ENCODE results near the gene RIBC2. TPM values are rescaled to one million over a fixed set of nuclear protein-coding genes. Genes with fewer than 3 reads are reported as not detected.

RIBC2 gene
- polyA plus RNA-seq, 1 of the 3 experiments (the other 2 are of a cell fraction), result not detected

GRCh38 chr22:45389546-45389945 lies 23.9 kb upstream of the RIBC2 start:
- ChIA-PET POLR2A (no interaction called here), CTCF (interaction anchor here (1.3 to 1.5 kb wide), 2 partner anchors 13 to 78 kb away, joined by 3 to 7 read pairs; no protein-coding TSS in a partner anchor)
- Histone ChIP-seq H4K20me1 (ENCODE audit: insufficient read depth) (no peaks in the 10 kb centered on the region), H3K9ac (no peak overlapping the region), H3K9me3 (no peaks in the 10 kb centered on the region), H3K4me3 (ENCODE audit: low read depth in 2 of 2, low read length in 1 of 2) (no peak overlapping the region), H3K79me2 (ENCODE audit: insufficient read depth) (no peaks in the 10 kb centered on the region), H3K4me1 (ENCODE audit: control insufficient read depth in 1 of 2, insufficient read depth in 2 of 2, low read depth in 1 of 2, low read length in 1 of 2) (no peaks in the 10 kb centered on the region), H2AFZ (ENCODE audit: low read depth) (0 out of 2 replicates have a peak overlapping the region, but pooled peaks have one; percentile 22), H3K9me2 (0 out of 2 replicates have a peak, but pooled peaks cover 3% of the 10 kb centered on the region), H3K36me3 (replicated peaks in 1 of 2; ENCODE audit: control insufficient read depth in 1 of 2, insufficient read depth in 2 of 2, low read length in 1 of 2) (no peaks in the 10 kb centered on the region), H3F3A (replicated peaks; ENCODE audit: insufficient read depth) (no peaks in the 10 kb centered on the region), H3K27ac (ENCODE audit: low read depth in 2 of 2, low read length in 1 of 2) (no peak overlapping the region), H3K27me3 (ENCODE audit: insufficient read depth) (peaks cover 19% of the 10 kb centered on the region; the same call in 1 of the 2 replicates), H3K4me2 (no peak overlapping the region)
- 56% methylated on average over 3 of the region's 3 CpGs for WGBS (ENCODE audit: low lambda C conversion rate)
- no peak for DNase-seq
- TF ChIP-seq GATA2 (CRISPR knock-in tag; IDR thresholded peaks at IDR 0.05) (no peak), POLR2AphosphoS5 (IDR thresholded peaks at IDR 0.05; ENCODE audit: low read depth, low read length) (no peak), CHD2 (IDR thresholded peaks at IDR 0.05; ENCODE audit: low read length, partially characterized antibody) (no peak)

- no peak overlapping the region for H3K4me2 ChIP-seq
- H3K9me3 ChIP-seq, result no peaks in the 10 kb centered on the region
- no peak overlapping the region for H3K9ac ChIP-seq
- 55% methylated on average over 5 of the region's 5 CpGs for WGBS (ENCODE audit: low lambda C conversion rate)
- H2AFZ ChIP-seq (ENCODE audit: low read depth), result no peak overlapping the region
- no peak for DNase-seq
- no peaks in the 10 kb centered on the region for H3K79me2 ChIP-seq (ENCODE audit: insufficient read depth)
- ChIA-PET CTCF (interaction anchor here (1.2 kb wide), 1 partner anchor 8 kb away, joined by 3 read pairs; no protein-coding TSS in a partner anchor), POLR2A (no interaction called here)
- H3K4me1 ChIP-seq (ENCODE audit: control insufficient read depth in 1 of 2, insufficient read depth in 2 of 2, low read depth in 1 of 2, low read length in 1 of 2), result no peaks in the 10 kb centered on the region; a peak in 2 of 4 replicates
- no peak overlapping the region for H3K4me3 ChIP-seq (ENCODE audit: low read depth in 2 of 2, low read length in 1 of 2)
- H3K27ac ChIP-seq (ENCODE audit: low read depth in 2 of 2, low read length in 1 of 2), result no peak overlapping the region
- H3K9me2 ChIP-seq, result 0 out of 2 replicates have a peak, but pooled peaks cover 5% of the 10 kb centered on the region
- H3K27me3 ChIP-seq (ENCODE audit: insufficient read depth), result peaks cover 3% of the 10 kb centered on the region; the same call in 1 of the 2 replicates
- H4K20me1 ChIP-seq (ENCODE audit: insufficient read depth), result no peaks in the 10 kb centered on the region
- H3K36me3 ChIP-seq (replicated peaks in 1 of 2; ENCODE audit: control insufficient read depth in 1 of 2, insufficient read depth in 2 of 2, low read length in 1 of 2), result no peaks in the 10 kb centered on the region
- no peaks in the 10 kb centered on the region for H3F3A ChIP-seq (replicated peaks; ENCODE audit: insufficient read depth)
- no peak for TF ChIP-seq EZH2phosphoT487 (IDR thresholded peaks at IDR 0.05; ENCODE audit: borderline replicate concordance, low read depth)
Observed at GRCh38 chr22:45397806-45398205, 15.7 kb upstream of the RIBC2 start.

GRCh38 chr22:45398214-45398613 lies 15.3 kb upstream of the RIBC2 start:
- no peak for DNase-seq
- Histone ChIP-seq H2AFZ (ENCODE audit: low read depth) (no peak overlapping the region), H3K27ac (ENCODE audit: low read depth in 2 of 2, low read length in 1 of 2) (no peak overlapping the region), H3K4me1 (ENCODE audit: control insufficient read depth in 1 of 2, insufficient read depth in 2 of 2, low read depth in 1 of 2, low read length in 1 of 2) (no peaks in the 10 kb centered on the region; a peak in 2 of 4 replicates), H3K27me3 (ENCODE audit: insufficient read depth) (peaks cover 3% of the 10 kb centered on the region; the same call in 1 of the 2 replicates), H3F3A (replicated peaks; ENCODE audit: insufficient read depth) (no peaks in the 10 kb centered on the region), H4K20me1 (ENCODE audit: insufficient read depth) (no peaks in the 10 kb centered on the region), H3K9ac (no peak overlapping the region), H3K4me2 (no peak overlapping the region), H3K9me3 (no peaks in the 10 kb centered on the region), H3K36me3 (replicated peaks in 1 of 2; ENCODE audit: control insufficient read depth in 1 of 2, insufficient read depth in 2 of 2, low read length in 1 of 2) (no peaks in the 10 kb centered on the region), H3K4me3 (ENCODE audit: low read depth in 2 of 2, low read length in 1 of 2) (no peak overlapping the region), H3K79me2 (ENCODE audit: insufficient read depth) (no peaks in the 10 kb centered on the region), H3K9me2 (0 out of 2 replicates have a peak, but pooled peaks cover 5% of the 10 kb centered on the region)
- ChIA-PET CTCF (interaction anchor here (1.2 kb wide), 1 partner anchor 8 kb away, joined by 3 read pairs; no protein-coding TSS in a partner anchor), POLR2A (no interaction called here)
- TF ChIP-seq RFX5 (IDR thresholded peaks at IDR 0.05; ENCODE audit: low read length), result no peak
- no peak for TF ChIP-seq RXRA (IDR thresholded peaks at IDR 0.05; ENCODE audit: borderline replicate concordance, low read depth)
- no peak for TF ChIP-seq FOXM1 (IDR thresholded peaks at IDR 0.05; ENCODE audit: low read depth)
- TF ChIP-seq MXI1 (IDR thresholded peaks at IDR 0.05; ENCODE audit: low read depth, low read length), result no peak
- no peak for TF ChIP-seq GABPA (IDR thresholded peaks at IDR 0.05; ENCODE audit: low read depth)
- no peak for TF ChIP-seq USF1 (IDR thresholded peaks at IDR 0.05; ENCODE audit: borderline replicate concordance, low read depth)
- TF ChIP-seq CTCF (IDR thresholded peaks at IDR 0.05), result no peak
- no peak for TF ChIP-seq TCF12 (IDR thresholded peaks at IDR 0.05)
- no peak for TF ChIP-seq TEAD4 (IDR thresholded peaks at IDR 0.05; ENCODE audit: borderline replicate concordance, insufficient read depth)
- no peak for TF ChIP-seq YY1 (IDR thresholded peaks at IDR 0.05; ENCODE audit: low read depth)
- no peak for TF ChIP-seq POLR2AphosphoS5 (IDR thresholded peaks at IDR 0.05; ENCODE audit: low read depth, low read length)
- TF ChIP-seq PBX3 (IDR thresholded peaks at IDR 0.05), result no peak
- no peak for TF ChIP-seq CHD2 (IDR thresholded peaks at IDR 0.05; ENCODE audit: low read length, partially characterized antibody)
- TF ChIP-seq TAF1 (IDR thresholded peaks at IDR 0.05; ENCODE audit: borderline replicate concordance, low read depth, low read length), result no peak
- no peak for TF ChIP-seq RAD21 (IDR thresholded peaks at IDR 0.05; ENCODE audit: low read length)
- no peak for TF ChIP-seq EZH2phosphoT487 (IDR thresholded peaks at IDR 0.05; ENCODE audit: borderline replicate concordance, low read depth)
- no peak for TF ChIP-seq EP300 (IDR thresholded peaks at IDR 0.05; ENCODE audit: borderline replicate concordance in 1 of 2, low read depth in 1 of 2, low read length in 1 of 2)
- no peak for TF ChIP-seq JUND (IDR thresholded peaks at IDR 0.05)
- no peak for TF ChIP-seq RCOR1 (IDR thresholded peaks at IDR 0.05; ENCODE audit: low read length)
- WGBS (ENCODE audit: low lambda C conversion rate), result 83% methylated on average over 7 of the region's 13 CpGs

Data from SK-N-SH (cell line).